Subcutaneous adipose tissue (tissue), 4 donors: Measurements from ENCODE around the gene TRNP1. TPM values are rescaled to one million over a fixed set of nuclear protein-coding genes. Genes with fewer than 3 reads are reported as not detected.

Experiments
- CTCF ChIP-seq: fragments of 450-650 bp; IDR thresholded peaks from one replicate; pipeline ENCODE4 v1.5.1; 2016; ENCODE audit warnings: low read depth, mild to moderate bottlenecking, control low read depth, antibody characterized with exemption, moderate library complexity
- total RNA-seq, 4 donors: library from RNA; depleted of rRNA; stranded (reverse); fragments of >200 nt; gene quantifications; one replicate each; pipeline ENCODE4 v1.1.0, GENCODE V29; 2016

Gene TRNP1
- total RNA-seq, 4 donors from 2014 or later, result 0.34 to 3.8 (median 1.7) TPM

GRCh38 chr1:26991310-26992116, 2.0 kb upstream of the TRNP1 start:
- TF ChIP-seq CTCF, result no peak

GRCh38 chr1:26994020-26994786, 711 bp downstream of the TRNP1 start:
- no peak for TF ChIP-seq CTCF

GRCh38 chr1:26994787-26995517, 1.5 kb downstream of the TRNP1 start:
- no peak for TF ChIP-seq CTCF

- no peak for TF ChIP-seq CTCF
Observed at GRCh38 chr1:26996024-26996423, 2.5 kb downstream of the TRNP1 start.

- TF ChIP-seq CTCF, result no peak
Observed at GRCh38 chr1:26996665-26997064, 3.2 kb downstream of the TRNP1 start.

GRCh38 chr1:26998429-26999300, 5.2 kb downstream of the TRNP1 start:
- no peak for TF ChIP-seq CTCF
